Dendritic cell treated with granulocyte-macrophage colony-stimulating factor and Interleukin-4, amounts not matched to agents 40 ng/mL and 50 ng/mL, for 4 days (primary cell): ENCODE data around the gene ZBTB20.

Experiments
- H3K27ac Mint-ChIP-seq: one replicate; pipeline ENCODE4 v1.8.0; 2022; ENCODE audit warnings: mild to moderate bottlenecking, mixed read lengths
- H3K27me3 Mint-ChIP-seq: one replicate; pipeline ENCODE4 v1.8.0; 2022; ENCODE audit warnings: mild to moderate bottlenecking, mixed read lengths
- H3K36me3 Mint-ChIP-seq: one replicate; pipeline ENCODE4 v1.8.0; 2022; ENCODE audit warnings: low read depth, mixed read lengths
- H3K4me1 Mint-ChIP-seq: one replicate; pipeline ENCODE4 v1.8.0; 2022; ENCODE audit warnings: low read depth, mixed read lengths
- H3K4me3 Mint-ChIP-seq: one replicate; pipeline ENCODE4 v1.8.0; 2022; ENCODE audit warnings: mild to moderate bottlenecking, moderate library complexity, mixed read lengths
- H3K9me3 Mint-ChIP-seq: one replicate; pipeline ENCODE4 v1.8.0; 2022; ENCODE audit warnings: mixed read lengths
- intact Hi-C: fragments of 100-400 bp; cut with micrococcal nuclease; formaldehyde crosslinking; loops from one replicate; pipeline ENCODE4 v1.15.0; 2022

ZBTB20 gene

GRCh38 chr3:114452256-114452655, 694.8 kb downstream of the ZBTB20 start:
- Mint-ChIP-seq H3K27me3 (peaks cover 3% of the 10 kb centered on the region), H3K36me3 (no peaks in the 10 kb centered on the region), H3K27ac (no peak overlapping the region), H3K4me1 (no peaks in the 10 kb centered on the region), H3K4me3 (no peak overlapping the region), H3K9me3 (no peaks in the 10 kb centered on the region)
- intact Hi-C loops = no loop called here

GRCh38 chr3:114451561-114452018, 695.5 kb downstream of the ZBTB20 start:
- no peaks in the 10 kb centered on the region for H3K9me3 Mint-ChIP-seq
- no peaks in the 10 kb centered on the region for H3K36me3 Mint-ChIP-seq
- H3K4me3 Mint-ChIP-seq = no peak overlapping the region
- peaks cover 3% of the 10 kb centered on the region for H3K27me3 Mint-ChIP-seq
- intact Hi-C loops = no loop called here
- no peak overlapping the region for H3K27ac Mint-ChIP-seq
- H3K4me1 Mint-ChIP-seq = no peaks in the 10 kb centered on the region

GRCh38 chr3:114451051-114451451, 696.0 kb downstream of the ZBTB20 start:
- Mint-ChIP-seq H3K4me3 (no peak overlapping the region), H3K27me3 (peaks cover 3% of the 10 kb centered on the region), H3K9me3 (no peaks in the 10 kb centered on the region), H3K27ac (no peak overlapping the region), H3K4me1 (no peaks in the 10 kb centered on the region), H3K36me3 (no peaks in the 10 kb centered on the region)
- intact Hi-C loops = no loop called here

- Mint-ChIP-seq H3K4me1 (no peaks in the 10 kb centered on the region), H3K27me3 (peaks cover 3% of the 10 kb centered on the region), H3K27ac (no peak overlapping the region), H3K4me3 (no peak overlapping the region), H3K9me3 (no peaks in the 10 kb centered on the region), H3K36me3 (no peaks in the 10 kb centered on the region)
- intact Hi-C loops = no loop called here
Measured at GRCh38 chr3:114450008-114450596, 697.0 kb downstream of the ZBTB20 start.

GRCh38 chr3:114449271-114450007, 697.6 kb downstream of the ZBTB20 start:
- H3K27ac Mint-ChIP-seq = no peak overlapping the region
- H3K36me3 Mint-ChIP-seq = no peaks in the 10 kb centered on the region
- intact Hi-C loops = no loop called here
- H3K4me1 Mint-ChIP-seq = no peaks in the 10 kb centered on the region
- no peaks in the 10 kb centered on the region for H3K9me3 Mint-ChIP-seq
- no peak overlapping the region for H3K4me3 Mint-ChIP-seq
- peaks cover 3% of the 10 kb centered on the region for H3K27me3 Mint-ChIP-seq

- H3K27ac Mint-ChIP-seq = no peak overlapping the region
- no peaks in the 10 kb centered on the region for H3K36me3 Mint-ChIP-seq
- no peak overlapping the region for H3K4me3 Mint-ChIP-seq
- H3K27me3 Mint-ChIP-seq = no peaks in the 10 kb centered on the region
- intact Hi-C loops = no loop called here
- H3K9me3 Mint-ChIP-seq = no peaks in the 10 kb centered on the region
- no peaks in the 10 kb centered on the region for H3K4me1 Mint-ChIP-seq
Measured at GRCh38 chr3:114447950-114448479, 699.1 kb downstream of the ZBTB20 start.

GRCh38 chr3:114447545-114447944, 699.5 kb downstream of the ZBTB20 start:
- no peak overlapping the region for H3K4me3 Mint-ChIP-seq
- no peaks in the 10 kb centered on the region for H3K27me3 Mint-ChIP-seq
- intact Hi-C loops = no loop called here
- H3K9me3 Mint-ChIP-seq = no peaks in the 10 kb centered on the region
- no peak overlapping the region for H3K27ac Mint-ChIP-seq
- H3K4me1 Mint-ChIP-seq = no peaks in the 10 kb centered on the region
- no peaks in the 10 kb centered on the region for H3K36me3 Mint-ChIP-seq

GRCh38 chr3:114446600-114446999, 700.5 kb downstream of the ZBTB20 start:
- no peaks in the 10 kb centered on the region for H3K9me3 Mint-ChIP-seq
- H3K4me1 Mint-ChIP-seq = no peaks in the 10 kb centered on the region
- H3K36me3 Mint-ChIP-seq = no peaks in the 10 kb centered on the region
- H3K4me3 Mint-ChIP-seq = no peak overlapping the region
- H3K27ac Mint-ChIP-seq = no peak overlapping the region
- intact Hi-C loops = no loop called here
- no peaks in the 10 kb centered on the region for H3K27me3 Mint-ChIP-seq

GRCh38 chr3:114445233-114445632, 701.9 kb downstream of the ZBTB20 start:
- no peaks in the 10 kb centered on the region for H3K4me1 Mint-ChIP-seq
- intact Hi-C loops = no loop called here
- no peaks in the 10 kb centered on the region for H3K36me3 Mint-ChIP-seq

GRCh38 chr3:114444216-114444615, 702.9 kb downstream of the ZBTB20 start:
- Mint-ChIP-seq H3K27ac (no peak overlapping the region), H3K9me3 (no peaks in the 10 kb centered on the region), H3K36me3 (no peaks in the 10 kb centered on the region), H3K4me3 (no peak overlapping the region), H3K4me1 (no peaks in the 10 kb centered on the region), H3K27me3 (no peaks in the 10 kb centered on the region)
- intact Hi-C loops = no loop called here

More at GRCh38 chr3:114445233-114445632, 701.9 kb downstream of the ZBTB20 start:
- Mint-ChIP-seq H3K27me3 (no peaks in the 10 kb centered on the region), H3K27ac (no peak overlapping the region), H3K9me3 (no peaks in the 10 kb centered on the region), H3K4me3 (no peak overlapping the region)

GRCh38 chr3:114442246-114442645, 704.8 kb downstream of the ZBTB20 start:
- no peaks in the 10 kb centered on the region for H3K36me3 Mint-ChIP-seq
- H3K4me3 Mint-ChIP-seq = no peak overlapping the region
- intact Hi-C loops = no loop called here

GRCh38 chr3:114441386-114441785, 705.7 kb downstream of the ZBTB20 start:
- Mint-ChIP-seq H3K9me3 (no peaks in the 10 kb centered on the region), H3K27me3 (no peaks in the 10 kb centered on the region), H3K36me3 (no peaks in the 10 kb centered on the region), H3K27ac (no peak overlapping the region), H3K4me3 (no peak overlapping the region), H3K4me1 (no peaks in the 10 kb centered on the region)
- intact Hi-C loops = no loop called here

More at GRCh38 chr3:114442246-114442645, 704.8 kb downstream of the ZBTB20 start:
- Mint-ChIP-seq H3K9me3 (no peaks in the 10 kb centered on the region), H3K27me3 (no peaks in the 10 kb centered on the region), H3K4me1 (no peaks in the 10 kb centered on the region), H3K27ac (no peak overlapping the region)

GRCh38 chr3:114440700-114441099, 706.4 kb downstream of the ZBTB20 start:
- Mint-ChIP-seq H3K27me3 (no peaks in the 10 kb centered on the region), H3K27ac (no peak overlapping the region), H3K9me3 (no peaks in the 10 kb centered on the region), H3K36me3 (no peaks in the 10 kb centered on the region), H3K4me3 (no peak overlapping the region), H3K4me1 (no peaks in the 10 kb centered on the region)
- intact Hi-C loops = no loop called here

- Mint-ChIP-seq H3K27ac (no peak overlapping the region), H3K36me3 (no peaks in the 10 kb centered on the region), H3K4me1 (no peaks in the 10 kb centered on the region), H3K27me3 (no peaks in the 10 kb centered on the region), H3K9me3 (no peaks in the 10 kb centered on the region), H3K4me3 (no peak overlapping the region)
- intact Hi-C loops = no loop called here
Measured at GRCh38 chr3:114439284-114439683, 707.8 kb downstream of the ZBTB20 start.
